NCI-H2107 (cell line): ENCODE results near the gene FBXL16.

ENCODE experiments used
- DNase-seq: peaks from one replicate; lab custom pipeline; 2025; lab: John Stamatoyannopoulos, UW

Gene FBXL16

GRCh38 chr16:676913-677312 lies 28.7 kb downstream of the FBXL16 start:
- peak; percentile 82 for DNase-seq

DNA sequence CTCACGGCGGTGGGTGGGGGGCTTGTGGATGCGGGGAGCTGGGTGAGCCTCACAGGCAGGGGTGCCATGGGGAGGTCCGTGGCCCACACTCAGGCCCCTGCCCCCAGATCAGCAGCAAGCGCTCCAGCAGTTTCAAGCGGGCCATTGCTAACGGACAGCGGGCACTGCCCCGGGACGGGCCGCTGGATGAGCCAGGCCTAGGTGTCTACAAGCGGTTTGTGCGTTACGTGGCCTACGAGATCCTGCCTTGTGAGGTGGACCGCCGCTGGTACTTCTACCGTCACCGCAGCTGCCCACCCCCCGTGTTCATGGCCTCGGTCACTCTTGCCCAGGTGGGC lies 29.1 kb downstream of the FBXL16 start:
- DNase-seq = no peak

DNA sequence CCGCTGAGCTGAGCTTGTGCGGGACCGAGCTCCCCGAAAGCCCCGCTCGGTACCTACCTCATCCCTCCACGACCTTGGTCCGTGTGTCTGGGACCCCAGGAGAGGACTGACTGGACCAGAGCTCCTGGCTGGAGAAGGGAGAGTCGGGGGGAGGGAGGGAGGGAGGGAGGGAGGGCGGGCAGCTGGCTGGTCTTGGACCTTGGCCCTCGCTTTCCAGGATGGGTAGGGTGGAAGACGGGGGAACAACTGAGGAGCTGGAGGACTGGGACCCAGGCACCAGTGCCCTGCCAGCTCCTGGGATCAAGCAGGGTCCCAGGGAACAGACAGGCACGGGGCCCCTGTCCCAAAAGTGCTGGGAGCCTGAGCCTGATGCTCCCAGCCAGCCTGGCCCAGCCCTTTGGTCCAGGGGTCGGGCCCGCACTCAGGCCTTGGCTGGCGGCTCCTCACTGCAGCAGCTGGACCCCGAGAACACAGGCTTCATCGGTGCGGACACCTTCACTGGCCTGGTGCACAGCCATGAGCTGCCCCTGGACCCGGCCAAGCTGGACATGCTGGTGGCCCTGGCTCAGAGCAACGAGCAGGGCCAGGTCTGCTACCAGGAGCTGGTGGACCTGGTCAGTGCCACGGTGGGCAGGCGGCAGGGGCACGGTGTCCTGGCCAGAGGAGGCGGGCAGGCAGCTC lies 29.6 kb downstream of the FBXL16 start:
- DNase-seq = no peak

DNA sequence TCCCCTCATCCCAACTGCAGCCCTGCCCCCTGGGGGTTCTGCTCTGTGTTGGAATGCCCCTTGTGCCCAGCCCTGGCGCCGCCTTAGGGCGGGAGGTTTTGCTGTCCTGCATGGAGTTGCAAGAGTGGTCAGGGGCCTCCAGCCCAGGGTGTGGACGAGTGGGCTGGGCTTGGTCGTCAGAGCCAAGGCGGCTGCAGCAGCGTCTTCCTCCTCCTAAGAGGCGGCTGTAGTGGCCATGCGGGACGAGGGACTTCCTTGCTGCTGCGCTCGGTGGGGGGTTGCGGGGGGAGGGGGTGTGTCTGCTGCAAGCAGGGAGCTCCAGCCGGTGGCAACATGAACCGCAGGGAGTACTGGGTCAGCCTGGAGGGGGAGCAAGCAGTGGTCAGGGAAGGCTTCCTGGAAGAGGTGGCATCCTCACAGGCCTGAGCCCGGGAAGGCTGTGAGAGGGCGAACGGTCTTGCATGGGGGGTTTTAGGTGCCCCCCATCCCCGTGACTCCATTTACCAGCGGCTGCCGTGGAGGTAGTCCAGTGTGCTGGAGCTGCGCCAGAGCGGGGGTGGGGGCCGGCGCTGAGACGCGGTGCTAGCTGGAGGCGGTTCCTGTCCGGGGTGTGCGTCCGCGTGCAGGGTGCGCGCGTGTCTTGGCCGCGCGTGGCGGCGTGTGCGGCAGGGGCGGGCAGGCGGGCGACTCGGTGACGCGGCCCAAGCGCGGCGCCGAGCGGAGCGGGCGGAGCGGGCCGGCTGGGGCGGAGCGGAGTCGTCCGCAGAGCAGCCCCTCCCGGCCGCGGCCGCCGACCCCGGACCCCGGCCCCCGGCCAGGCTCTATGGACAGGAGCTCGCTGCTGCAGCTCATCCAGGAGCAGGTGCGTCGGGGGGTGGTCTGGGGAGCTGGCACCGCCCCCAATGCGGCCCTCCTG lies 30.4 kb downstream of the FBXL16 start, which contains the start of gene RHBDL1:
TSS of gene RHBDL1 (plus strand) at position 704 of the 916 bp plus-strand sequence. CDS start at position 824, 120 bp downstream.
- no peak for DNase-seq

GRCh38 chr16:674214-674881 lies 31.3 kb downstream of the FBXL16 start:
- no peak for DNase-seq

DNA sequence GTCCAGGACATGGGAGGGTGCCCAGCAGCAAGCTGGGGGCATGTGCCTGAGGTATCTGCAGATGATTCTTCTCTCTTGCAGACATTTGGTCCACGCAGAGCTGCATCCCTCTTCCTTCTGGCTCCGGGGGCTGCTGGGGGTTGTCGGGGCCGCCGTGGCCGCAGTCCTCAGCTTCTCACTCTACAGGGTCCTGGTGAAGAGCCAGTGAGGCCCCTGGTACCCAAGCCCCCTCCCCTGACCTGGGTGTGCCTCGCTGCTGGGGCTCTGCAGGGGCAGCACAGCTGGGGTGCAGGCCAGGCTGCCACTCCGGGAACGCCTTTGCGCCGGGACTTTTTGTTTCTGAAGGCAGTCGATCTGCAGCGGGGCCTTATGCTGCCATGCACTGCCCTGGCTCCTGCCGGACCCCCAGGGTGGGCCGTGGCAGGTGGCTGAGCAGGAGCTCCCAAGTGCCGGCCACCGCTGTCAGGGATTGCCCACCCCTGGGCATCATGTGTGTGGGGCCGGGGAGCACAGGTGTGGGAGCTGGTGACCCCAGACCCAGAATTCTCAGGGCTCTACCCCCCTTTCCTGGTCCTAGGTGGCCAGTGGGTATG lies 32.1 kb downstream of the FBXL16 start:
- no peak for DNase-seq

DNA sequence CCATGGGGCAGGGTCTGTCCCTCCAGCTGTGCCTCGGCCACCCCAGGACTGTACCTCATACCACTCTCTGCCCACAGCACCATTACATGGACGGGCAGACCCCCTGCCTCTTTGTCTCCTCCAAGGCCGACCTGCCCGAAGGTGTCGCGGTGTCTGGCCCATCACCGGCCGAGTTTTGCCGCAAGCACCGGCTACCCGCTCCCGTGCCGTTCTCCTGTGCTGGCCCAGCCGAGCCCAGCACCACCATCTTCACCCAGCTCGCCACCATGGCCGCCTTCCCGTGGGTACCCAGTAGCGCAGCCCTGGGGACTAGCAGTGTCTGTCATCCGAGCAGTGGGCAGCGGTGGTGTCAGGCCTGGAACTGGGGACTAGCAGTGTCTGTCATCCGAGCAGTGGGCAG lies 32.8 kb downstream of the FBXL16 start:
- no peak for DNase-seq

DNA sequence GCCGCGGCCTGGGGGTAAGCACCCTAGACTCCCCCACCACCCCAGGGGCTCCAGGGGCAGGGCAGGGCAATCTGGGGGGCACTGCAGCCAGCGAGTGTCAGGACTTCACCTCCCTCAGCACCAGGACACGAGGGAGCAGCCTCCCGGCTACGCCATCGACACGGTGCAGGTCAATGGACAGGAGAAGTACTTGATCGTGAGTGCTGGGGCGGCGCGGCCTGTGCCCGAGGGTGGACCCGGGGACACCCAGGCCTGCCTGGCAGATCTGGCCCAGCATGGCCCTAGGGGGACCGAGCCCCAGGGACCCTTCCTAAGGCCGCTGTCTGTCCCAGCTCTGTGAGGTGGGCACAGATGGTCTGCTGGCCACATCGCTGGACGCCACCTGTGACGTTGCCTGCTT lies 33.2 kb downstream of the FBXL16 start:
- no peak for DNase-seq

DNA sequence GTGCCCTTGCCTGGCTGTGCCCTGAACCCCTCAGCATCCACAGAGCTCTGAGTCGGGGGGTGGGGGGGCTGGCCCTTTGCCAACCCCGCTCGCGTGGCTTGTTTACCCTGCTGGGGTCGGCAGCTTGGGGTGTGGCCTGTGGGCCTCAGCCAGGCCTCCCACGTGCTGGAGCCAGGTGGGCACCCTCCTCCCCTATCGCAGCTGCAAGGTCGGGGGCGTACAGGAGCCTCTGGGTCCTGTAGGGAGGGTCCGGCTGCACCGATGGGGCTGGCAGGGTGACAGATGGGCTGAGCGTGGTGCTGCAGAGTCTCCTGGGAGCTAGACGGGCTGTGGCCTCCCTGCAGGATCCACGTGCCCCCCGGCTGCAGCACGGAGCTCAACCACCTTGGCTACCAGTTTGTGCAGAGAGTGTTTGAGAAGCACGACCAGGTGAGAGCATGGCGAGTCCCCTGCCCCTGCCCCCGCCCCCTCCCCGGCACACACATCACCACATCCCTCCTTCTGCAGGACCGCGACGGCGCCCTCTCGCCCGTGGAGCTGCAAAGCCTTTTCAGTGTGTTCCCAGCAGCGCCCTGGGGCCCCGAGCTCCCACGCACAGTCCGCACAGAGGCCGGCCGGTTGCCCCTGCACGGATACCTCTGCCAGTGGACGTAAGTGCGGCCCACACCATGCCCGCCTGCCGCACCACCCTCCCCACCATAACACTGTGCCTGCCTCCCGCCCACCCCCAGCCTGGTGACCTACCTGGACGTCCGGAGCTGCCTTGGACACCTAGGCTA lies 34.1 kb downstream of the FBXL16 start:
- no peak for DNase-seq

- DNase-seq = no peak
Observed at GRCh38 chr16:670485-671352, 34.9 kb downstream of the FBXL16 start.

- DNase-seq = no peak
Observed at GRCh38 chr16:669666-670065, 35.9 kb downstream of the FBXL16 start.

- no peak for DNase-seq
Observed at GRCh38 chr16:668519-669171, 37.0 kb downstream of the FBXL16 start.

DNA sequence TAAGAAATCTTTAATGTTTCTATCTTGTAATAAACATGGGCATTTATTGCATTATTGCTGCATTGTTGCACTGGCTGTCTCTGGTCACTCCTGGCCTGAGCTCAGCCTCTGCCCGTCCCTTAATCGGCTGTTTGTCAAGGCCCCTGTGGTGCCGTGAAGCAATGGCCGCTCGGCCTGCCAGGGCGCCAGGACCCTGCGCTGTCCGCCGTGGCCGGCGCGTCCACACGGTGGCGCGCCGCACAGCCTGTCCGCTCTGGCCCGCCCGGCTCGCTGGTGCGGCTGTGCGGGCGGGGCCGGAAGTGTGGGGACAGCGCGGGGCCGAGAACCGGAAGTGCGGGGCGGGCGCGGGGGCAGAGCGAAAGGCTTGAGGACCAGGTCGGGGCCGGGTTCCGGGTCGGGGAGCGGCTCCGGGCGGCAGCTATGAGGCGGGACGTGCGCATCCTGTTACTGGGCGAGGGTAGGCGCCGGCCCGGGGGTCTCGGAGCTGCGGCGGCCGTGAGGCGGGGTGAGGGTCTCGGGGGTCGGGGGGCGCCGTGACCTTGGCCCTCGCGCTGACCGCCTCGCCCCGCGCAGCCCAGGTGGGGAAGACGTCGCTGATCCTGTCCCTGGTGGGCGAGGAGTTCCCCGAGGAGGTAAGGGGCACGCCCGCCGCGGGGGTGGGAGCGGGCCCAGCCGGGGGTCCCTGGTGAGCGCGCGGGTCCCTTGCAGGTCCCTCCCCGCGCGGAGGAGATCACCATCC lies 37.7 kb downstream of the FBXL16 start, which contains the start of gene RHOT2:
TSS of gene RHOT2 (plus strand) at position 353 of the 739 bp plus-strand sequence. CDS start at position 421, 68 bp downstream.
- peak; percentile 84 for DNase-seq

GRCh38 chr16:667113-667779 lies 38.4 kb downstream of the FBXL16 start:
- DNase-seq = no peak

GRCh38 chr16:666572-666971 lies 39.0 kb downstream of the FBXL16 start:
- no peak for DNase-seq

DNA sequence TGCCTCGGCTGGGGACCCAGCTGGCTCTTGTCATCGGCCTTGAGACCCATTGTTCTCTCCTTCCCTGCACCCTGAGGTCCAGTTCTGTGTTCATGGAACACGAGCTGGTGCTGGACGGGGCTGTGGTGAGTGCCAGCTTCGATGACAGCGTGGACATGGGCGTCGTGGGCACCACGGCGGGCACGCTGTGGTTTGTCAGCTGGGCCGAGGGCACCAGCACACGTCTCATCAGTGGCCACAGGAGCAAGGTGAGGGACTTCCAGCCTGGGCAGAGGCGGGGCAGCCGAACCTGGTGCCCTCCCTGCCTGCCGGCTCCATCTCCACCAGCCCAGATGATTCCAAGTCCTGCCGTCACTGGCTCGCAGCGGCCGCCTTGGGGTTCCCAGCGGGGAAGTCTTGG lies 43.0 kb downstream of the FBXL16 start:
- DNase-seq = no peak

GRCh38 chr16:662095-662494 lies 43.5 kb downstream of the FBXL16 start:
- DNase-seq = no peak

DNA sequence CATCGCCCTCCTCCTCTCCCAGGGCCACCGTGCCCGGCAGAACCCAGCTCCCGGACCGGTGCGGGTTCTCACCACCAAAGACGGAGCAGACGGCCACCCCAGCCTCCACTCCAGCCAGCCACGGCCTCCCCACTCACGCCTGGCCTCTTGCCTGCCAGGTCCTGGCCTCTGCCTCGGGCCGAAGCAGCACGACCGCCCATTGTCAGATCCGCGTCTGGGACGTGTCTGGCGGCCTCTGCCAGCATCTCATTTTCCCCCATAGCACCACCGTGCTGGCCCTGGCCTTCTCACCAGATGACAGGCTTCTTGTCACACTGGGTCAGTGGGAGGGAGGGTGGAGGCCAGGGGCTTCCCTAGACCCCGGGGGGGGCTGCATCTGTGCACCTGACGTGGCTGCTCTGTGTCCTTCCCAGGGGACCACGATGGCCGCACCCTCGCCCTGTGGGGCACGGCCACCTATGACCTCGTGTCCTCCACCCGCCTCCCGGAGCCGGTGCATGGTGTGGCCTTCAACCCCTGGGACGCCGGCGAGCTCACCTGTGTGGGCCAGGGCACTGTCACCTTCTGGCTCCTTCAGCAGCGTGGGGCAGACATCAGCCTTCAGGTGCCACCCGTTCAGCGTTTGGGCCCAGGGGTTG lies 44.3 kb downstream of the FBXL16 start:
- DNase-seq = no peak
